ENCODE data around the gene PAM16.

PAM16 gene

GRCh38 chr16:4383591-4384444, 32.7 kb upstream of the PAM16 start:
- FAIRE-seq: no peak

GRCh38 chr16:4382795-4383357, 31.8 kb upstream of the PAM16 start:
- FAIRE-seq: no peak

GRCh38 chr16:4381935-4382794, 31.0 kb upstream of the PAM16 start:
- no peak for FAIRE-seq

GRCh38 chr16:4381072-4381934, 30.2 kb upstream of the PAM16 start:
- FAIRE-seq: no peak

GRCh38 chr16:4380119-4381063, 29.3 kb upstream of the PAM16 start:
- no peak for FAIRE-seq

- no peak for FAIRE-seq
These were observed 28.0 kb upstream of the PAM16 start for GRCh38 chr16:4378999-4379690.

GRCh38 chr16:4378161-4378666, 27.1 kb upstream of the PAM16 start:
- no peak for FAIRE-seq

GRCh38 chr16:4377573-4378154, 26.5 kb upstream of the PAM16 start:
- no peak for FAIRE-seq

GRCh38 chr16:4376893-4377572, 25.9 kb upstream of the PAM16 start:
- FAIRE-seq: no peak

- FAIRE-seq: no peak
These were observed 25.2 kb upstream of the PAM16 start for GRCh38 chr16:4376126-4376892.

- no peak for FAIRE-seq
These were observed 24.6 kb upstream of the PAM16 start for GRCh38 chr16:4375717-4376116.

- FAIRE-seq: no peak
These were observed 23.0 kb upstream of the PAM16 start for GRCh38 chr16:4373909-4374742.

- no peak for FAIRE-seq
These were observed 22.3 kb upstream of the PAM16 start for GRCh38 chr16:4373356-4373908.

- FAIRE-seq: no peak
These were observed 21.6 kb upstream of the PAM16 start for GRCh38 chr16:4372578-4373355.

- no peak for FAIRE-seq
These were observed 21.0 kb upstream of the PAM16 start for GRCh38 chr16:4372001-4372577.

GRCh38 chr16:4371357-4372000, 20.4 kb upstream of the PAM16 start, which contains the start of gene VASN:
VASN (plus strand) TSS chr16:4371848; CDS start chr16:4380878, 9,030 bp downstream.
- no peak for FAIRE-seq
